Measurements from ENCODE around the gene PCDHAC1. TPM values are rescaled to one million over a fixed set of nuclear protein-coding genes. Genes with fewer than 3 reads are reported as not detected.
"Not testable (repeated sequence)": the region's sequence is repeated elsewhere in the genome, so short reads cannot be mapped to it uniquely, and the experiment has no call there.

The PCDHAC1 gene, protein sequence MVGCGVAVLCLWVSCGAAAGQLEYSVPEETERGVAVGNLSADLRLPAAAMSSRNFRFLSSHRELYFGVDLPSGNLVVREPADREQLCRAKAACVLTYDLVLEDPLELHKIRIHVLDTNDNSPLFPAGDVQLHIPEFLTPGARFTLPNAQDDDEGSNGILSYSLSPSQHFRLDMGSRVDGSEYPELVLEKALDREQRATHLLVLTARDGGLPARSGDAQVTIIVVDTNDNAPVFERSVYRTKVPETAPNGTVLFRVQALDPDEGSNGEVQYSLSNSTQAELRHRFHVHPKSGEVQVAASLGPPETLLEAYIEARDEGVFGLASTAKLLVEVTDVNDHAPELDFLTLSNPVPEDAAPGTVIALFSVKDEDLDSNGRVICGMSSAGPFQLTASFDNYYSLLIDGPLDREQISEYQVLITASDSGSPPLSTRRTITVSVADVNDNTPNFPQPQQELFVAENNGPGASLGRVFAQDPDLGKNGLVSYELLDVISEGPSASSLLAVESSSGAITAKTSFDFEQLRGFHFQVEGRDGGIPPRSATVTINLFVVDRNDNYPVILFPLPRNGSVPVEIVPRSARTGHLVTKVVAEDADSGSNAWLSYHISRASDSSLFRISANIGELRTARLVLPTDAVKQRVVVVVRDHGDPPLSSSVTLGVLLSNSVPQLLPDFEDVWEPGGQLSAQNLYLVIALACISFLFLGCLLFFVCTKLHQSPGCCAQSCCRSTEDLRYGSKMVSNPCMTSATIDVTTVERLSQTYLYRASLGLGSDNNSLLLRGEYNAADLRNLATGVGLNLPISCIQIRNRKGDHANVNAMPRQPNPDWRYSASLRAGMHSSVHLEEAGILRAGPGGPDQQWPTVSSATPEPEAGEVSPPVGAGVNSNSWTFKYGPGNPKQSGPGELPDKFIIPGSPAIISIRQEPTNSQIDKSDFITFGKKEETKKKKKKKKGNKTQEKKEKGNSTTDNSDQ
- under 1 TPM in 6 of 10 donors, not detected in 4; 0.05 to 0.18 (median 0.09) TPM for total RNA-seq
- not detected for polyA plus RNA-seq
- long read RNA-seq, donor 1: 0 reads
- long read RNA-seq, donor 2: 0 reads
- long read RNA-seq, donor 3, full-length matches to known transcripts: 1 of 1 reads
- long read RNA-seq, donor 3, partial matches to known transcripts: 0 of 1 reads
- long read RNA-seq, donor 3, other reads (novel, unspliced or antisense): 0 of 1 reads

DNA sequence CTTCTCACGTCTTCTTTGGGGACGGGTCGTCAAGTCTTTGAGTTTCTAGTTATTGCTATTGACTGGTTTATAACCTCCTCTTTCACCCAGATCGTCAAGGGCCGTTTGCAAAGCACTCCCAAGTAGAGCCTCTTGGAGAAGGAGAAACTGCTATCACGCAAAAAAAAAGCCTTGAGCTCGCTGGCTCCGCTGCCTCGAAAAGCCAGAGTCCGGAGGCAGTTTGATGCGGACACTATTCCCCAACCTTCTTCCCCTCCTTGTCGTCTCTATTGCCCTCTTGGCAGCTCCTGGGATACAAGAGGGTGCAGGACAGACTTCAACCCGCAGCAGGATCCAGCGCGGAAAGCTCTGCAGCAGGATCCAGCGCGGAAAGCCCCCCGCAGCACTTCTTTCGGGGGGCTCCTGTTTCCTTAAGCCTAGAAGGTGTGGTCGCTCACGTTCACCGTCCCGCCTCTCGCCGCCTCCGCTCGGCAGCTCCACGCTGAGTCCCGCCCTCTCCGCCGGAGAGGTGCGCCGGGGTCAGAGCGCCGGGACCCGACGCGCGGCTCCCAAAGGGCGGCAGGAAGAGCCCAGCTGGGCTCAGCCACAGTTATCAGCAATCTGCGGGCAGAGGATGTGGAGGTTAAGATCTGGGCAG is at the start of gene PCDHAC1:
PCDHAC1 (plus strand) TSS at position 494 of the 637 bp plus-strand sequence. CDS start 594 bp downstream, outside the sequence.
- Histone ChIP-seq H3K4me3 (peak within 1 kb of the TSS; percentile 16 to 57 (median 50)), H3K27me3 (peaks cover 0 to 93% (median 74%) of the 10 kb centered on the region in 7 donors), H3K27ac (no peak within 1 kb of the TSS), H3K4me1 (peaks cover 0 to 20% (median 15%) of the 10 kb centered on the region in 9 donors), H3K36me3 (no peaks in the 10 kb centered on the region), H3K9me3 (peaks cover 0 to 6% (median 0%) of the 10 kb centered on the region in 11 donors)
- TF ChIP-seq, protein P1, sequence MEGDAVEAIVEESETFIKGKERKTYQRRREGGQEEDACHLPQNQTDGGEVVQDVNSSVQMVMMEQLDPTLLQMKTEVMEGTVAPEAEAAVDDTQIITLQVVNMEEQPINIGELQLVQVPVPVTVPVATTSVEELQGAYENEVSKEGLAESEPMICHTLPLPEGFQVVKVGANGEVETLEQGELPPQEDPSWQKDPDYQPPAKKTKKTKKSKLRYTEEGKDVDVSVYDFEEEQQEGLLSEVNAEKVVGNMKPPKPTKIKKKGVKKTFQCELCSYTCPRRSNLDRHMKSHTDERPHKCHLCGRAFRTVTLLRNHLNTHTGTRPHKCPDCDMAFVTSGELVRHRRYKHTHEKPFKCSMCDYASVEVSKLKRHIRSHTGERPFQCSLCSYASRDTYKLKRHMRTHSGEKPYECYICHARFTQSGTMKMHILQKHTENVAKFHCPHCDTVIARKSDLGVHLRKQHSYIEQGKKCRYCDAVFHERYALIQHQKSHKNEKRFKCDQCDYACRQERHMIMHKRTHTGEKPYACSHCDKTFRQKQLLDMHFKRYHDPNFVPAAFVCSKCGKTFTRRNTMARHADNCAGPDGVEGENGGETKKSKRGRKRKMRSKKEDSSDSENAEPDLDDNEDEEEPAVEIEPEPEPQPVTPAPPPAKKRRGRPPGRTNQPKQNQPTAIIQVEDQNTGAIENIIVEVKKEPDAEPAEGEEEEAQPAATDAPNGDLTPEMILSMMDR (IDR thresholded peaks at IDR 0.05): no peak
- 2 to 3% methylated on average over 41 of the region's 41 CpGs for WGBS, 2 donors
- intact Hi-C loops (cut with DNase I): loop anchor here in 1 of 10 donors (5.0 kb wide), 1 partner anchor 116 kb away; no protein-coding TSS in a partner anchor
- DNase-seq: peak in 1 of 2 donors; percentile 10
- ATAC-seq: peak in 7 of 8 donors; percentile 23 to 64 (median 44)

DNA sequence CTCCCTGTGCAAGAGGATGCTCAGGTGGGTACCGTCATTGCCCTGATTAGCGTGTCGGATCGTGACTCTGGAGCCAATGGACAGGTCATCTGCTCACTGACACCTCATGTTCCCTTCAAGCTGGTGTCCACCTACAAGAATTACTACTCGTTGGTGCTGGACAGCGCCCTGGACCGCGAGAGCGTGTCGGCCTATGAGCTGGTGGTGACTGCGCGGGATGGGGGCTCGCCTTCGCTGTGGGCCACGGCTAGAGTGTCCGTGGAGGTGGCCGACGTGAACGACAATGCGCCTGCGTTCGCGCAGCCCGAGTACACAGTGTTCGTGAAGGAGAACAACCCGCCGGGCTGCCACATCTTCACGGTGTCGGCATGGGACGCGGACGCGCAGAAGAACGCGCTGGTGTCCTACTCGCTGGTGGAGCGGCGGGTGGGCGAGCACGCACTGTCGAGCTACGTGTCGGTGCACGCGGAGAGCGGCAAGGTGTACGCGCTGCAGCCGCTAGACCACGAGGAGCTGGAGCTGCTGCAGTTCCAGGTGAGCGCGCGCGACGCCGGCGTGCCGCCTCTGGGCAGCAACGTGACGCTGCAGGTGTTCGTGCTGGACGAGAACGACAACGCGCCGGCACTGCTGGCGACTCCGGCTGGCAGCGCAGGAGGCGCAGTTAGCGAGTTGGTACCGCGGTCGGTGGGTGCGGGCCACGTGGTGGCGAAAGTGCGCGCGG is 49.4 kb upstream of the PCDHAC1 start:
- Histone ChIP-seq H3K27me3 (peaks cover 0 to 99% (median 65%) of the 10 kb centered on the region in 7 donors), H3K9me3 (peaks cover 0 to 64% (median 12%) of the 10 kb centered on the region in 11 donors)
- DNase-seq; H3K36me3 ChIP-seq; intact Hi-C loops (cut with DNase I); H3K4me1 ChIP-seq; H3K27ac ChIP-seq; ATAC-seq; H3K4me3 ChIP-seq: not testable (repeated sequence)
- 30 to 33% methylated on average over 79 to 80 of the region's 80 CpGs for WGBS, 2 donors

DNA sequence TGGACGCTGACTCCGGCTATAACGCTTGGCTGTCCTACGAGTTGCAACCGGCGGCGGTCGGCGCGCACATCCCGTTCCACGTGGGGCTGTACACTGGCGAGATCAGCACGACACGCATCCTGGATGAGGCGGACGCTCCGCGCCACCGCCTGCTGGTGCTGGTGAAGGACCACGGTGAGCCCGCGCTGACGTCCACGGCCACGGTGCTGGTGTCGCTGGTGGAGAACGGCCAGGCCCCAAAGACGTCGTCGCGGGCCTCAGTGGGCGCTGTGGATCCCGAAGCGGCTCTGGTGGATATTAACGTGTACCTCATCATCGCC is 48.9 kb upstream of the PCDHAC1 start:
- WGBS, 2 donors: 35 to 44% methylated on average over 37 of the region's 37 CpGs
- Histone ChIP-seq H3K36me3 (no peaks in the 10 kb centered on the region), H3K9me3 (peaks cover 0 to 64% (median 14%) of the 10 kb centered on the region in 11 donors), H3K27ac (no peak overlapping the region), H3K4me3 (no peak overlapping the region), H3K4me1 (no peaks in the 10 kb centered on the region), H3K27me3 (peaks cover 0 to 99% (median 64%) of the 10 kb centered on the region in 7 donors)
- ATAC-seq (no peak), DNase-seq (no peak)
- TF ChIP-seq, protein P1 (IDR thresholded peaks at IDR 0.05): no peak
- intact Hi-C loops (cut with DNase I): no loop called here

Measured in heart right ventricle (tissue), 16 donors.